B cell (primary cell): ENCODE data around the gene EFEMP1. TPM values are rescaled to one million over a fixed set of nuclear protein-coding genes. Genes with fewer than 3 reads are reported as not detected.

Experiments used
- ATAC-seq: fragments of 200-7000 bp; cut with Tn5 transposase; one replicate; pipeline ENCODE4 v1.10.0; 2021; ENCODE audit warnings: low read depth, mild to moderate bottlenecking, moderate number of reproducible peaks, moderate library complexity
- CTCF ChIA-PET: fragments of 350-600 bp; sonication (Branson Sonifier 250); formaldehyde crosslinking; loops from one replicate; lab custom pipeline; 2021; ENCODE audit warnings: antibody characterized with exemption, inconsistent platforms; lab: Charles Lee
- POLR2A ChIA-PET: fragments of 350-600 bp; sonication (Branson Sonifier 250); formaldehyde crosslinking; loops from one replicate; lab custom pipeline; 2021; ENCODE audit warnings: antibody characterized with exemption; lab: Charles Lee
- DNase-seq: peaks from one replicate; pipeline ENCODE4 v3.0.0; 2013
- H2AFZ ChIP-seq: 2 replicates; pipeline ENCODE4 v1.6.1; 2012; ENCODE audit warnings: mild to moderate bottlenecking, low read depth, low read length; ENCODE audit not compliant: insufficient read depth, poor library complexity, severe bottlenecking
- H3K27ac ChIP-seq, 2 donors: 1 replicate in 1 of 2; 2 replicates in 1 of 2; pipeline ENCODE4 v1.5.1; 2012 to 2013; ENCODE audit warnings: low read length in 2 of 2, mild to moderate bottlenecking in 2 of 2, moderate library complexity in 1 of 2
- H3K27me3 ChIP-seq, 4 experiments: fragments of 200-600 bp in 1 of 4; sonication (generic) in 1 of 4; replicated peaks in 1 of 4; 1 replicate in 2 of 4; 2 replicates in 2 of 4; pipeline versions ENCODE4 v1.6.1 to v1.7.0; 2013 to 2016; ENCODE audit warnings: low read length in 3 of 4, mild to moderate bottlenecking in 2 of 4, mixed read lengths in 1 of 4, moderate library complexity in 1 of 4; ENCODE audit not compliant: insufficient read depth in 4 of 4, control insufficient read depth in 3 of 4; ENCODE audit errors: control extremely low read depth in 1 of 4
- H3K36me3 ChIP-seq, 2 experiments: replicated peaks in 1 of 2; 1 replicate in 1 of 2; 2 replicates in 1 of 2; pipeline versions ENCODE4 v1.6.1 to v1.7.1; 2013; ENCODE audit warnings: low read length in 1 of 2; ENCODE audit not compliant: insufficient read depth in 2 of 2, control insufficient read depth in 1 of 2; ENCODE audit errors: control extremely low read depth in 1 of 2, extremely low read depth in 1 of 2
- H3K4me1 ChIP-seq, 2 donors: fragments of 200-600 bp in 1 of 2; sonication (generic) in 1 of 2; 1 replicate in 1 of 2; 2 replicates in 1 of 2; pipeline versions ENCODE4 v1.5.1 to v1.6.1; 2013 to 2017; ENCODE audit warnings: low read length in 2 of 2; ENCODE audit not compliant: control insufficient read depth in 2 of 2, insufficient read depth in 2 of 2
- H3K4me2 ChIP-seq: replicated peaks from 2 replicates; pipeline ENCODE3; 2012; ENCODE audit warnings: mild to moderate bottlenecking, low read depth, low read length; ENCODE audit not compliant: poor library complexity, severe bottlenecking
- H3K4me3 ChIP-seq, 5 experiments: fragments of 200-600 bp in 1 of 5; sonication (generic) in 1 of 5; 1 replicate in 3 of 5; 2 replicates in 2 of 5; pipeline versions ENCODE4 v1.5.1 to v1.7.0; 2011 to 2016; ENCODE audit warnings: low read length in 4 of 5, mild to moderate bottlenecking in 4 of 5, low read depth in 2 of 5, control low read depth in 1 of 5, moderate library complexity in 1 of 5; ENCODE audit not compliant: insufficient read depth in 1 of 5; ENCODE audit errors: control extremely low read depth in 1 of 5, extremely low read depth in 1 of 5
- H3K79me2 ChIP-seq: fragments of 200-600 bp; sonication (generic); one replicate; pipeline ENCODE4 v1.6.0; 2016; ENCODE audit warnings: low read length; ENCODE audit not compliant: control insufficient read depth, insufficient read depth
- H3K9ac ChIP-seq: fragments of 200-600 bp; sonication (generic); 2 replicates; pipeline ENCODE4 v1.6.1; 2017; ENCODE audit warnings: mild to moderate bottlenecking, low read length, moderate library complexity
- H3K9me3 ChIP-seq, 3 donors: one replicate each; pipeline versions ENCODE4 v1.6.1 to v1.7.1; 2013; ENCODE audit warnings: low read length in 2 of 3; ENCODE audit not compliant: control insufficient read depth in 2 of 3, insufficient read depth in 1 of 3; ENCODE audit errors: control extremely low read depth in 1 of 3
- H4K20me1 ChIP-seq: 2 replicates; pipeline ENCODE4 v1.6.0; 2012; ENCODE audit warnings: mild to moderate bottlenecking, low read length; ENCODE audit not compliant: insufficient read depth, control insufficient read depth, poor library complexity, severe bottlenecking
- H3K27ac Mint-ChIP-seq: one replicate; pipeline ENCODE4 v1.8.0; 2021; ENCODE audit warnings: mixed read lengths
- H3K27me3 Mint-ChIP-seq: one replicate; pipeline ENCODE4 v1.8.0; 2021; ENCODE audit warnings: mixed read lengths
- H3K4me1 Mint-ChIP-seq: one replicate; pipeline ENCODE4 v1.8.0; 2021; ENCODE audit warnings: mixed read lengths
- H3K4me3 Mint-ChIP-seq: one replicate; pipeline ENCODE4 v1.8.0; 2021; ENCODE audit warnings: mixed read lengths
- H3K9me3 Mint-ChIP-seq: one replicate; pipeline ENCODE4 v1.8.0; 2022; ENCODE audit warnings: mixed read lengths; ENCODE audit not compliant: insufficient read depth
- CTCF ChIP-seq: fragments of 200-600 bp; IDR thresholded peaks from one replicate; pipeline ENCODE4 v1.8.0; 2022; ENCODE audit warnings: antibody characterized with exemption, mild to moderate bottlenecking
- EZH2 ChIP-seq: IDR thresholded peaks from 2 replicates; pipeline ENCODE4 v1.6.1; 2012; ENCODE audit warnings: borderline replicate concordance, low read depth, mild to moderate bottlenecking, moderate library complexity, low read length; ENCODE audit not compliant: insufficient read depth, poor library complexity, severe bottlenecking
- WGBS: methylation state at CpG from one replicate; pipeline ENCODE4 v1.1.5; 2013; ENCODE audit warnings: missing lambda C conversion rate; ENCODE audit not compliant: insufficient coverage; 5-methylcytosine and 5-hydroxymethylcytosine counted together
- intact Hi-C: fragments of 100-400 bp; cut with micrococcal nuclease; formaldehyde crosslinking; loops from one replicate; pipeline ENCODE4 v1.10.0; 2022
- polyA plus RNA-seq: library from polyadenylated mRNA; depleted of rRNA; stranded (reverse); fragments of >200 nt; gene quantifications from 2 replicates; pipeline ENCODE4 v1.2.3, GENCODE V29; 2012
- total RNA-seq, 2 donors: library from RNA; stranded (reverse); fragments of 120-200 nt in 1 of 2; gene quantifications; 1 replicate in 1 of 2; 2 replicates in 1 of 2; pipeline versions ENCODE4 v1.2.3 to v1.2.4, GENCODE V29; 2013 to 2022

Gene EFEMP1
- total and polyA plus RNA-seq, 2 donors (not counting 1 experiment from before 2014, with no cell fraction given) = not detected

DNA sequence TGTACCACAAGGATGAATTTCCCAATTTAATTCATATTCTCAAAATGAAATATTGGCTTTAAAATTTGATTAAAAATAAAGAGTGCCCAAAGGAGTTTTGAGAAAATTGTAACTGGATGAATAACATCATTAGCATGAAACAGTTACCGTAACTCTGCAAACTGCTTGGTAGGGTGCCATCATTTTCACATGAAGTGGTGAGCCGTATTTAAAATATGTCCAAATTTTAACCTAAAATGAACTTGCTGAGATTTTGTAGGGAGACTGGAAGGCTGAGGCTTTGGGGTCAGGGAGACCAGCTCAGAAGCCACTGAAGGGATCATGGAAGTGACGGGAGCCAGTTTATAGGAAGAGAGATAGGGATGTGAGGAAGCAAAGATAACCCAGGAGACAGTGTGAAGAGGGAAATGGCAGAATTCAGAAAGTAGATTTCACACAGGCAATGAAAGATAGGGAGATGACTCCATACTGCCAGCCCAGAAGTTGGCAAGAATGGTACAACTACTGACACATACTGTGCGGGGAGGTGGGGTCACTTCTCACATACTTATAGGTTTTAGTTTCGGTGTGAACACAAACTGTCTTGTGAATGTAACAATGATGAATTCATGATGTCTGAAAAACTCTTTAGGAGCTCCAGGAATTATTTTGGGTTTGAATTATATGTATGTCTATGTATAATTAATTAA, 53.8 kb downstream of the EFEMP1 start:
- Mint-ChIP-seq H3K4me3 (no peak overlapping the region), H3K27ac (no peak overlapping the region), H3K9me3 (no peaks in the 10 kb centered on the region), H3K4me1 (peaks cover 12% of the 10 kb centered on the region), H3K27me3 (peaks cover 5% of the 10 kb centered on the region)
- Histone ChIP-seq H2AFZ (no peak overlapping the region), H3K9me3 (no peaks in the 10 kb centered on the region), H3K36me3 (no peaks in the 10 kb centered on the region), H3K27ac (no peak overlapping the region), H3K79me2 (no peaks in the 10 kb centered on the region), H3K4me1 (peaks cover 9 to 12% of the 10 kb centered on the region in 2 donors), H3K4me2 (no peak overlapping the region), H3K27me3 (peaks cover 0 to 3% (median 0%) of the 10 kb centered on the region in 4 experiments), H3K9ac (no peak overlapping the region), H3K4me3 (no peak overlapping the region), H4K20me1 (no peaks in the 10 kb centered on the region)
- intact Hi-C loops = no loop called here
- no peak for DNase-seq
- TF ChIP-seq EZH2 (no peak), CTCF (no peak)
- ChIA-PET CTCF (no interaction called here), POLR2A (no interaction called here)
- 88% methylated on average over 2 of the region's 5 CpGs for WGBS
- no peak for ATAC-seq

DNA sequence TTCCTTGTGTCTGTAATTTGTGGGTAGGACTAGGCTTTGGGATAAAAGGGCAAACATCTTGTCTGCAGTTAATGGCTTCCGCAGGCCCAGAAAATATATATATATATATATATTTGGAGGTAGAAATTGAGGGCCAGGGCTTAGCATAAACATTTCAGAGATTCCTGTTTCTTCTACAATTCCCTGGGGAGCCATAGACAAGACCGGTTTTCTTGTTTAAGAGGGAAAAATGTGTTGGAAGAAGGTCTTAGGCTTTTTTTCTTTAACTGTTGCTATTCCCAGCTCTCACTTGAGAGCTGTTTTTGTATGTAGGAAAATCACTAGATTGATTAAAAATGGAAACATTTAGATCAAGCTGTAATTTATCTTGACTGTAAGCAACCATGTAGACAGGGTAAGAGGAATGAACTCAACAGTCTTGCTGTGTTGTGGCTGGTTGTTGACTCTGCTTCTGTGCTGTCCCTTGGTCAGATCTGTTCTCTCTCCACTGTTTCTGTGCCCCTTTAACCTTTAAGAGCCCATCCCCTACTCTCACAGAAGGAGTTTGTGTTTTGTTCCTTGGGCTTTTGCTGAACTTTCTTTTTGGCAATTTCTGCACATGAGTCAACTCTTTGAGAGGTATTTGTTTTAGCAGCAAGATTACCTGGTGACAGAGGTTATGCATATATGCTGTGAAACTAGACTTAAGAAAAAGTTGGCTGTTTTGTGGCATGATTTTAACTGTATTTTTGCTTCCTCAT, 58.3 kb downstream of the EFEMP1 start:
- H3K27me3 Mint-ChIP-seq = peaks cover 5% of the 10 kb centered on the region
- H3K4me2 ChIP-seq = no peak overlapping the region
- ChIA-PET POLR2A (no interaction called here), CTCF (no interaction called here)
- intact Hi-C loops = no loop called here
- H2AFZ ChIP-seq = no peak overlapping the region
- no peak overlapping the region for H3K9ac ChIP-seq
- ATAC-seq (no peak), DNase-seq (no peak)
- H3K27ac ChIP-seq = no peak overlapping the region
- H4K20me1 ChIP-seq = no peaks in the 10 kb centered on the region
- no peaks in the 10 kb centered on the region for H3K36me3 ChIP-seq
- H3K27ac Mint-ChIP-seq = no peak overlapping the region
- H3K79me2 ChIP-seq = no peaks in the 10 kb centered on the region
- no peak overlapping the region for H3K4me3 Mint-ChIP-seq
- H3K4me1 ChIP-seq = no peaks in the 10 kb centered on the region
- no CpG with 5 or more reads among the region's 2 CpGs for WGBS
- H3K4me1 Mint-ChIP-seq = no peaks in the 10 kb centered on the region
- H3K27me3 ChIP-seq = peaks cover 0 to 3% (median 0%) of the 10 kb centered on the region in 4 experiments
- H3K9me3 ChIP-seq = no peaks in the 10 kb centered on the region
- no peaks in the 10 kb centered on the region for H3K9me3 Mint-ChIP-seq
- no peak overlapping the region for H3K4me3 ChIP-seq
- TF ChIP-seq EZH2 = no peak
- no peak for TF ChIP-seq CTCF
